HCT116 (cell line): Measurements from ENCODE around the gene FASTKD2. TPM values are rescaled to one million over a fixed set of nuclear protein-coding genes. Genes with fewer than 3 reads are reported as not detected.

Experiments
- ATAC-seq: fragments of 200-7000 bp; cut with Tn5 transposase; 2 replicates; pipeline ENCODE4 v1.9.1; 2020; ENCODE audit warnings: mild to moderate bottlenecking, moderate library complexity
- BruUV-seq: library from RNA; stranded (reverse); fragments of 400-500 nt; replicated peaks from 2 replicates; lab custom pipeline; 2021; lab: Mats Ljungman, UMichigan
- CTCF ChIA-PET: fragments of 300-600 bp; sonication (Branson Sonifier 250); formaldehyde crosslinking; loops from one replicate; lab custom pipeline; 2021; ENCODE audit warnings: antibody characterized with exemption; lab: Charles Lee
- POLR2A ChIA-PET: fragments of 300-600, 350-600 bp; sonication (Branson Sonifier 250); formaldehyde crosslinking; loops from one replicate; lab custom pipeline; 2021; ENCODE audit warnings: antibody characterized with exemption; lab: Charles Lee
- RAD21 ChIA-PET, 2 experiments: fragments of 300-600 bp; sonication (Branson Sonifier 250); formaldehyde crosslinking; loops; one replicate each; lab custom pipeline; 2023; ENCODE audit warnings: low total read pairs in 2 of 2; ENCODE audit not compliant: uncharacterized antibody in 2 of 2, unreplicated experiment in 2 of 2, low non-redundant PET in 1 of 2; lab: Charles Lee
- DNase-seq: peaks from one replicate; pipeline ENCODE4 v3.0.0-alpha.2; 2010; ENCODE audit warnings: low read depth, low spot score
- H2AFZ ChIP-seq: fragments of 200-600 bp; shearing (Covaris generic), sonication (generic); 2 replicates; pipeline ENCODE4 v1.6.1; 2017; ENCODE audit warnings: low read depth, mixed run types, mixed read lengths, antibody characterized with exemption, low read length; ENCODE audit not compliant: poor library complexity, severe bottlenecking
- H3K27ac ChIP-seq: 2 replicates; pipeline ENCODE4 v1.5.1; 2012; ENCODE audit warnings: low read depth, low read length
- H3K27me3 ChIP-seq: fragments of 200-600 bp; sonication (generic); 2 replicates; pipeline ENCODE4 v1.6.1; 2016; ENCODE audit warnings: mixed run types, low read length, mixed read lengths; ENCODE audit not compliant: insufficient read depth
- H3K36me3 ChIP-seq, 2 experiments: fragments of 200-500 bp in 1 of 2; fragments of 200-600 bp in 1 of 2; sonication (Bioruptor generic) in 1 of 2; sonication (generic) in 1 of 2; 2 replicates each; pipeline versions ENCODE4 v1.5.1 to v1.6.1; 2014 to 2016; ENCODE audit warnings: low read length in 2 of 2, inconsistent platforms in 1 of 2, mixed read lengths in 1 of 2, mixed run types in 1 of 2; ENCODE audit not compliant: insufficient read depth in 2 of 2, control insufficient read depth in 1 of 2
- H3K4me1 ChIP-seq, 2 experiments: fragments of 200-600 bp in 1 of 2; sonication (generic) in 1 of 2; 2 replicates each; pipeline versions ENCODE4 v1.5.1 to v1.6.1; 2012 to 2017; ENCODE audit warnings: low read length in 2 of 2, inconsistent platforms in 1 of 2, mild to moderate bottlenecking in 1 of 2, mixed read lengths in 1 of 2, mixed run types in 1 of 2, moderate library complexity in 1 of 2; ENCODE audit not compliant: insufficient read depth in 2 of 2, control insufficient read depth in 1 of 2
- H3K4me2 ChIP-seq: fragments of 200-600 bp; sonication (generic); 2 replicates; pipeline ENCODE4 v1.6.1; 2017; ENCODE audit warnings: mixed run types, low read length, mixed read lengths
- H3K4me3 ChIP-seq, 2 experiments: fragments of 200-600 bp in 1 of 2; sonication (generic) in 1 of 2; replicated peaks in 1 of 2; 2 replicates each; pipeline ENCODE4 v1.5.1; 2011 to 2016; ENCODE audit warnings: low read length in 2 of 2, control low read depth in 1 of 2, low read depth in 1 of 2, mild to moderate bottlenecking in 1 of 2, mixed read lengths in 1 of 2, mixed run types in 1 of 2
- H3K79me2 ChIP-seq: fragments of 200-600 bp; sonication (generic); 2 replicates; pipeline ENCODE4 v1.6.1; 2017; ENCODE audit warnings: mild to moderate bottlenecking, mixed run types, low read length, moderate library complexity, mixed read lengths; ENCODE audit not compliant: insufficient read depth
- H3K9ac ChIP-seq: fragments of 200-600 bp; sonication (generic); 2 replicates; pipeline ENCODE4 v1.6.1; 2016; ENCODE audit warnings: low read length, mixed read lengths
- H3K9me2 ChIP-seq: fragments of 200-600 bp; sonication (generic), shearing (Covaris generic); 2 replicates; pipeline ENCODE4 v1.6.1; 2017; ENCODE audit warnings: mixed run types, mild to moderate bottlenecking, moderate library complexity; ENCODE audit not compliant: insufficient read depth
- H3K9me3 ChIP-seq, 2 experiments: fragments of 200-500 bp in 1 of 2; fragments of 200-600 bp in 1 of 2; sonication (Bioruptor generic) in 1 of 2; sonication (generic) in 1 of 2; 2 replicates each; pipeline ENCODE4 v1.6.1; 2014 to 2017; ENCODE audit warnings: low read length in 2 of 2, mixed read lengths in 2 of 2, inconsistent platforms in 1 of 2, low read depth in 1 of 2, mild to moderate bottlenecking in 1 of 2, mixed run types in 1 of 2, moderate library complexity in 1 of 2; ENCODE audit not compliant: control insufficient read depth in 1 of 2, insufficient read depth in 1 of 2
- H4K20me1 ChIP-seq: fragments of 200-600 bp; sonication (generic), shearing (Covaris generic); 2 replicates; pipeline ENCODE4 v1.6.1; 2017; ENCODE audit warnings: mixed run types, mild to moderate bottlenecking, moderate library complexity; ENCODE audit not compliant: insufficient read depth
- ATF3 ChIP-seq: IDR thresholded peaks from 2 replicates; pipeline ENCODE4 v1.6.1; 2012
- CEBPB ChIP-seq: IDR thresholded peaks from 2 replicates; pipeline ENCODE4 v1.6.1; 2012; ENCODE audit warnings: low read depth
- CTCF ChIP-seq, 3 experiments: fragments of 200-600 bp in 1 of 3; sonication (generic) in 1 of 3; IDR thresholded peaks in 2 of 3; conservative IDR thresholded peaks in 1 of 3; 2 replicates each; pipeline ENCODE4 v1.5.1; 2012 to 2017; ENCODE audit warnings: low read depth in 2 of 3, low read length in 2 of 3, antibody characterized with exemption in 1 of 3, borderline replicate concordance in 1 of 3, control low read depth in 1 of 3, mild to moderate bottlenecking in 1 of 3, mixed read lengths in 1 of 3, mixed run types in 1 of 3, moderate library complexity in 1 of 3; ENCODE audit not compliant: insufficient read depth in 1 of 3
- EGR1 ChIP-seq: IDR thresholded peaks from 2 replicates; pipeline ENCODE4 v1.6.1; 2012; ENCODE audit warnings: low read depth
- EZH2phosphoT487 ChIP-seq: fragments of 200-600 bp; IDR thresholded peaks from 2 replicates; pipeline ENCODE4 v1.6.1; 2018; ENCODE audit warnings: antibody characterized with exemption, borderline replicate concordance
- FOSL1 ChIP-seq: IDR thresholded peaks from 2 replicates; pipeline ENCODE4 v1.6.1; 2012; ENCODE audit warnings: low read depth
- MAX ChIP-seq: IDR thresholded peaks from 2 replicates; pipeline ENCODE4 v1.6.1; 2012
- POLR2A ChIP-seq: IDR thresholded peaks from 2 replicates; pipeline ENCODE4 v1.7.0; 2011; ENCODE audit warnings: borderline replicate concordance; ENCODE audit not compliant: insufficient read depth, insufficient read length; ENCODE audit errors: extremely low read depth
- RAD21 ChIP-seq: IDR thresholded peaks from 2 replicates; pipeline ENCODE4 v1.6.1; 2012; ENCODE audit warnings: low read depth, mild to moderate bottlenecking
- REST ChIP-seq: IDR thresholded peaks from 2 replicates; pipeline ENCODE4 v1.6.1; 2012; ENCODE audit warnings: low read depth
- SIN3A ChIP-seq: IDR thresholded peaks from 2 replicates; pipeline ENCODE4 v1.6.1; 2012; ENCODE audit warnings: low read depth
- SP1 ChIP-seq: IDR thresholded peaks from 2 replicates; pipeline ENCODE4 v1.6.1; 2012; ENCODE audit warnings: low read depth
- SRF ChIP-seq: IDR thresholded peaks from 2 replicates; pipeline ENCODE4 v1.6.1; 2012; ENCODE audit warnings: low read depth
- YY1 ChIP-seq: IDR thresholded peaks from 2 replicates; pipeline ENCODE4 v1.6.1; 2011; ENCODE audit warnings: low read length, low read depth, moderate library complexity, mild to moderate bottlenecking; ENCODE audit not compliant: insufficient replicate concordance; ENCODE audit errors: extremely low read depth
- ZBTB33 ChIP-seq: IDR thresholded peaks from 2 replicates; pipeline ENCODE4 v1.6.1; 2011; ENCODE audit warnings: mild to moderate bottlenecking, low read length, moderate library complexity; ENCODE audit not compliant: insufficient replicate concordance; ENCODE audit errors: extremely low read depth
- ZFX ChIP-seq: fragments of 450-650 bp; IDR thresholded peaks from 2 replicates; pipeline ENCODE4 v1.6.1; 2017
- ZNF274 ChIP-seq: fragments of 200-500 bp; sonication (Bioruptor generic); IDR thresholded peaks from 2 replicates; pipeline ENCODE4 v1.6.1; 2014; ENCODE audit warnings: mild to moderate bottlenecking, low read depth, low read length, inconsistent platforms
- intact Hi-C: fragments of 100-400 bp; cut with micrococcal nuclease; formaldehyde crosslinking; loops from 2 replicates; pipeline ENCODE4 v1.10.0; 2022
- total RNA-seq: library from RNA; stranded (reverse); gene quantifications from one replicate; pipeline ENCODE4 v1.2.1, GENCODE V29; 2021; ENCODE audit not compliant: unreplicated experiment

Gene FASTKD2
- total RNA-seq, 1 experiment from 2014 or later = 24.4 TPM

GRCh38 chr2:206804326-206804725 lies 38.9 kb downstream of the FASTKD2 start:
- DNase-seq (no peak), ATAC-seq (no peak)
- ChIA-PET POLR2A (no interaction called here), RAD21 (no interaction called here), CTCF (no interaction called here)
- Histone ChIP-seq H3K27me3 (no peaks in the 10 kb centered on the region), H3K27ac (no peak overlapping the region), H3K36me3 (no peaks in the 10 kb centered on the region), H3K79me2 (no peaks in the 10 kb centered on the region), H3K4me3 (no peak overlapping the region), H3K4me1 (peaks cover 0 to 3% of the 10 kb centered on the region in 2 experiments; a peak in 1 of 4 replicates), H3K4me2 (no peak overlapping the region), H2AFZ (no peak overlapping the region), H3K9me3 (no peaks in the 10 kb centered on the region), H4K20me1 (no peaks in the 10 kb centered on the region), H3K9ac (no peak overlapping the region), H3K9me2 (no peaks in the 10 kb centered on the region)
- TF ChIP-seq MAX (no peak), SIN3A (no peak), YY1 (no peak), EGR1 (no peak), CEBPB (no peak), POLR2A (no peak), EZH2phosphoT487 (no peak), FOSL1 (no peak), CTCF (IDR thresholded peaks at IDR 0.05 in 2 of 3, conservative IDR thresholded peaks at IDR 0.05 in 1 of 3; ENCODE audit: borderline replicate concordance in 1 of 3, insufficient read depth in 1 of 3, low read depth in 2 of 3, low read length in 2 of 3) (no peak), REST (no peak), SP1 (no peak), RAD21 (no peak), ATF3 (no peak), ZNF274 (no peak), SRF (no peak), ZFX (no peak), ZBTB33 (no peak)
- intact Hi-C loops = loop anchor here (10.0 kb wide), 1 partner anchor 920 kb away; no protein-coding TSS in a partner anchor
- BruUV-seq = no TSS peak
